Peyer's patch (tissue), 4 donors: ENCODE data around the gene LMBRD2.

ENCODE experiments used
- CTCF ChIP-seq, 6 experiments: fragments of 450-650 bp in 4 of 6; fragments of 200-600 bp in 2 of 6; sonication (generic) in 1 of 6; IDR thresholded peaks; one replicate each; pipeline ENCODE4 v1.5.1; 2017 to 2019; ENCODE audit warnings: antibody characterized with exemption in 6 of 6, mild to moderate bottlenecking in 3 of 6, moderate library complexity in 1 of 6
- POLR2A ChIP-seq, 2 donors: fragments of 450-650 bp; IDR thresholded peaks; one replicate each; pipeline ENCODE4 v1.5.1; 2017; ENCODE audit warnings: antibody characterized with exemption in 2 of 2, mild to moderate bottlenecking in 2 of 2, moderate library complexity in 2 of 2

GRCh38 chr5:36108758-36109460, 42.8 kb downstream of the LMBRD2 start:
- TF ChIP-seq CTCF (IDR thresholded peaks at IDR 0.05) (no peak), POLR2A (IDR thresholded peaks at IDR 0.05) (no peak)
